HEK293 (cell line): ENCODE data around the gene CORO7.
A peak's percentile ranks its signal among the peaks of the same experiment; 100 is the strongest.

Experiments used
- CTCF ChIA-PET: fragments of 350-600 bp; formaldehyde crosslinking; extraction: SDS; loops from one replicate; lab custom pipeline; 2021; ENCODE audit warnings: antibody characterized with exemption; lab: Yijun Ruan, JAX
- POLR2A ChIA-PET: fragments of 300-600 bp; formaldehyde crosslinking; extraction: SDS; loops from one replicate; lab custom pipeline; 2020; ENCODE audit warnings: antibody characterized with exemption, inconsistent platforms; lab: Yijun Ruan, JAX
- H3K27ac ChIP-seq: fragments of 200-500 bp; sonication (Bioruptor generic); 2 replicates; pipeline ENCODE4 v1.5.1; 2014; ENCODE audit warnings: low read depth, low read length, control low read depth, inconsistent platforms; ENCODE audit errors: extremely low read depth
- H3K36me3 ChIP-seq, 2 experiments: fragments of 200-500 bp in 1 of 2; sonication (Bioruptor generic) in 1 of 2; 1 replicate in 1 of 2; 2 replicates in 1 of 2; pipeline ENCODE4 v1.5.1; 2014 to 2017; ENCODE audit warnings: inconsistent platforms in 2 of 2, low read length in 2 of 2; ENCODE audit not compliant: control insufficient read depth in 2 of 2, insufficient read depth in 1 of 2
- H3K4me1 ChIP-seq: fragments of 200-500 bp; sonication (Bioruptor generic); 2 replicates; pipeline ENCODE4 v1.5.1; 2014; ENCODE audit warnings: mild to moderate bottlenecking, low read length, inconsistent platforms; ENCODE audit not compliant: control insufficient read depth, insufficient read depth
- H3K4me3 ChIP-seq: 2 replicates; pipeline ENCODE4 v1.5.1; 2011; ENCODE audit warnings: low read depth, mild to moderate bottlenecking, control low read depth, low read length, moderate library complexity
- H3K9me3 ChIP-seq: fragments of 200-500 bp; sonication (Bioruptor generic); 2 replicates; pipeline ENCODE4 v1.5.1; 2014; ENCODE audit warnings: low read depth, low read length, inconsistent platforms; ENCODE audit not compliant: control insufficient read depth, insufficient read depth
- FEZF1 ChIP-seq: fragments of 450-650 bp; formaldehyde crosslinking; IDR thresholded peaks from 2 replicates; pipeline ENCODE4 v1.5.1; 2016; ENCODE audit warnings: missing biosample characterization, missing genetic modification characterization
- KLF10 ChIP-seq: fragments of 450-650 bp; IDR thresholded peaks from 2 replicates; pipeline ENCODE4 v1.5.1; 2018; ENCODE audit warnings: missing biosample characterization, mild to moderate bottlenecking, missing genetic modification characterization
- KLF9 ChIP-seq: fragments of 450-650 bp; formaldehyde crosslinking; IDR thresholded peaks from 2 replicates; pipeline ENCODE4 v1.5.1; 2016; ENCODE audit warnings: missing biosample characterization, missing genetic modification characterization, low read depth
- OSR2 ChIP-seq: fragments of 450-650 bp; formaldehyde crosslinking; IDR thresholded peaks from 2 replicates; pipeline ENCODE4 v1.5.1; 2016; ENCODE audit warnings: missing biosample characterization, missing genetic modification characterization
- PBX3 ChIP-seq: sonication (generic); formaldehyde crosslinking; IDR thresholded peaks from 2 replicates; pipeline ENCODE4 v1.8.1; 2022; ENCODE audit warnings: mild to moderate bottlenecking, moderate library complexity, missing genetic modification reagents
- SP3 ChIP-seq: fragments of 450-650 bp; formaldehyde crosslinking; IDR thresholded peaks from 2 replicates; pipeline ENCODE4 v1.5.1; 2016; ENCODE audit warnings: missing biosample characterization, missing genetic modification characterization
- SP7 ChIP-seq: fragments of 450-650 bp; formaldehyde crosslinking; IDR thresholded peaks from 2 replicates; pipeline ENCODE4 v1.5.1; 2016; ENCODE audit warnings: missing biosample characterization, missing genetic modification characterization
- ZBTB26 ChIP-seq: fragments of 450-650 bp; formaldehyde crosslinking; optimal IDR thresholded peaks from 2 replicates; pipeline ENCODE3; 2016; ENCODE audit warnings: missing biosample characterization, mild to moderate bottlenecking, missing genetic modification characterization
- ZBTB44 ChIP-seq: fragments of 450-650 bp; IDR thresholded peaks from 2 replicates; pipeline ENCODE4 v1.5.1; 2018; ENCODE audit warnings: missing biosample characterization, mild to moderate bottlenecking, missing genetic modification characterization
- ZNF114 ChIP-seq: fragments of 450-650 bp; formaldehyde crosslinking; IDR thresholded peaks from 2 replicates; pipeline ENCODE4 v1.5.0; 2017; ENCODE audit warnings: missing biosample characterization, missing genetic modification characterization
- ZNF138 ChIP-seq: fragments of 450-650 bp; formaldehyde crosslinking; IDR thresholded peaks from 2 replicates; pipeline ENCODE4 v1.5.1; 2016; ENCODE audit warnings: missing biosample characterization, missing genetic modification characterization, borderline replicate concordance
- ZNF175 ChIP-seq: fragments of 450-650 bp; formaldehyde crosslinking; IDR thresholded peaks from 2 replicates; pipeline ENCODE4 v1.5.1; 2016; ENCODE audit warnings: missing biosample characterization, missing genetic modification characterization
- ZNF449 ChIP-seq: fragments of 450-650 bp; formaldehyde crosslinking; IDR thresholded peaks from 2 replicates; pipeline ENCODE4 v1.5.1; 2017; ENCODE audit warnings: missing biosample characterization, mild to moderate bottlenecking, missing genetic modification characterization, moderate library complexity
- ZNF518A ChIP-seq: fragments of 450-650 bp; formaldehyde crosslinking; conservative IDR thresholded peaks from 2 replicates; pipeline ENCODE4 v1.5.1; 2016; ENCODE audit warnings: low read depth, missing biosample characterization, missing genetic modification characterization
- ZNF645 ChIP-seq: fragments of 450-650 bp; formaldehyde crosslinking; IDR thresholded peaks from 2 replicates; pipeline ENCODE4; 2016; ENCODE audit warnings: missing biosample characterization, missing genetic modification characterization
- ZNF660 ChIP-seq: fragments of 450-650 bp; IDR thresholded peaks from 2 replicates; pipeline ENCODE4 v1.5.1; 2018; ENCODE audit warnings: missing biosample characterization, mild to moderate bottlenecking, missing genetic modification characterization
- ZNF701 ChIP-seq: fragments of 450-650 bp; formaldehyde crosslinking; IDR thresholded peaks from 2 replicates; pipeline ENCODE4 v1.5.1; 2016; ENCODE audit warnings: missing biosample characterization, missing genetic modification characterization
- ZNF837 ChIP-seq: fragments of 450-650 bp; formaldehyde crosslinking; IDR thresholded peaks from 2 replicates; pipeline ENCODE4 v1.5.1; 2016; ENCODE audit warnings: missing biosample characterization, missing genetic modification characterization
- ZSCAN4 ChIP-seq: fragments of 450-650 bp; formaldehyde crosslinking; IDR thresholded peaks from 2 replicates; pipeline ENCODE4 v1.5.1; 2017; ENCODE audit warnings: missing biosample characterization, missing genetic modification characterization

Gene CORO7

GRCh38 chr16:4411684-4412083 is 4.7 kb downstream of the CORO7 start:
- POLR2A ChIA-PET, result no interaction called here
- peaks cover under 1 to 53% of the 10 kb centered on the region in 2 experiments; a peak in 2 of 3 replicates for H3K36me3 ChIP-seq
- no peak overlapping the region for H3K27ac ChIP-seq
- no peak for TF ChIP-seq FEZF1
- TF ChIP-seq ZNF449 (tag by site-specific recombination), result 0 out of 2 replicates have a peak, but pooled peaks have one; percentile 43
- CTCF ChIA-PET, result interaction anchor here (0.5 to 9.9 kb wide), 3 partner anchors 9 to 563 kb away, joined by 3 to 135 read pairs (median 3); no protein-coding TSS in a partner anchor
- H3K4me1 ChIP-seq, result no peaks in the 10 kb centered on the region; the same call in 1 of the 2 replicates
- H3K9me3 ChIP-seq, result no peaks in the 10 kb centered on the region
- H3K4me3 ChIP-seq, result no peak overlapping the region

GRCh38 chr16:4410335-4411075 is 5.9 kb downstream of the CORO7 start:
- TF ChIP-seq KLF9, result peak; percentile 42; the same call in 1 of the 2 replicates
- 0 out of 2 replicates have a peak, but pooled peaks have one; percentile 12 for TF ChIP-seq ZBTB44 (tag by site-specific recombination)
- no peak for TF ChIP-seq ZNF114 (tag by site-specific recombination)
- TF ChIP-seq ZBTB26 (tag by site-specific recombination), result no peak
- TF ChIP-seq ZNF518A (tag by site-specific recombination), result no peak
- TF ChIP-seq ZSCAN4 (tag by site-specific recombination), result no peak
- peak; percentile 73 for TF ChIP-seq KLF10 (tag by site-specific recombination)
- TF ChIP-seq ZNF837 (tag by site-specific recombination), result no peak
- no peak for TF ChIP-seq ZNF175 (tag by site-specific recombination)
- TF ChIP-seq SP7, result no peak
- peak; percentile 52 for TF ChIP-seq FEZF1
- peak; percentile 81 for TF ChIP-seq OSR2 (tag by site-specific recombination)
- no peak for TF ChIP-seq PBX3 (CRISPR knock-in tag)
- TF ChIP-seq ZNF138 (tag by site-specific recombination), result no peak
- no peak for TF ChIP-seq ZNF645 (tag by site-specific recombination)
- no peak for TF ChIP-seq ZNF701 (tag by site-specific recombination)
- no peak for TF ChIP-seq SP3 (tag by site-specific recombination)
- TF ChIP-seq ZNF660 (tag by site-specific recombination), result 0 out of 2 replicates have a peak, but pooled peaks have one; percentile 52
- CTCF ChIA-PET, result interaction anchor here (0.6 to 9.9 kb wide), 3 partner anchors 8 to 122 kb away, joined by 3 to 135 read pairs (median 4); no protein-coding TSS in a partner anchor
- POLR2A ChIA-PET, result interaction anchor here (0.9 kb wide), 1 partner anchor 59 kb away, joined by 3 read pairs; the partner anchor contains the start of gene PAM16
- peaks cover 5 to 61% of the 10 kb centered on the region in 2 experiments; a peak in 2 of 3 replicates for H3K36me3 ChIP-seq
- no peaks in the 10 kb centered on the region; the same call in 1 of the 2 replicates for H3K4me1 ChIP-seq
- no peak overlapping the region for H3K4me3 ChIP-seq
- H3K9me3 ChIP-seq, result no peaks in the 10 kb centered on the region
- no peak overlapping the region for H3K27ac ChIP-seq
